Bronchial epithelial cell (primary cell): Measurements from ENCODE around the gene MAX. TPM values are rescaled to one million over a fixed set of nuclear protein-coding genes. Genes with fewer than 3 reads are reported as not detected.
A peak's percentile ranks its signal among the peaks of the same experiment; 100 is the strongest.

ENCODE experiments used
- DNase-seq: peaks from one replicate; pipeline ENCODE4 v3.0.0-alpha.2; 2010; ENCODE audit warnings: low read depth
- FAIRE-seq: peaks from 2 replicates; lab custom pipeline; 2011; peaks lifted over from hg19 to GRCh38; lab: Jason Lieb, UNC
- H3K27me3 ChIP-seq: 2 replicates; pipeline ENCODE4 v1.5.1; 2011; ENCODE audit warnings: low read length; ENCODE audit not compliant: control insufficient read depth, insufficient read depth
- H3K36me3 ChIP-seq: 2 replicates; pipeline ENCODE4 v1.5.1; 2011; ENCODE audit warnings: low read length; ENCODE audit not compliant: control insufficient read depth, insufficient read depth
- H3K4me3 ChIP-seq: 2 replicates; pipeline ENCODE4 v1.5.1; 2011; ENCODE audit warnings: mild to moderate bottlenecking, low read depth, low read length, control low read depth
- CTCF ChIP-seq: IDR thresholded peaks from 2 replicates; pipeline ENCODE4 v1.5.1; 2011; ENCODE audit warnings: mild to moderate bottlenecking, moderate library complexity, low read length, control low read depth, inconsistent platforms; ENCODE audit not compliant: insufficient read depth, severe bottlenecking
- total RNA-seq: library from RNA; depleted of rRNA; stranded (reverse); fragments of >200 nt; gene quantifications from 2 replicates; pipeline ENCODE4 v1.2.1, GENCODE V29; 2014

MAX gene
- total RNA-seq, 1 donor from 2014 or later, result 42.4 TPM

- no peak for DNase-seq
- no peak for TF ChIP-seq CTCF
- no peak for FAIRE-seq
- H3K36me3 ChIP-seq, result no peaks in the 10 kb centered on the region
- H3K4me3 ChIP-seq, result no peak overlapping the region
- no peaks in the 10 kb centered on the region for H3K27me3 ChIP-seq
Observed at GRCh38 chr14:65132855-65133254, 30.5 kb upstream of the MAX start.

DNA sequence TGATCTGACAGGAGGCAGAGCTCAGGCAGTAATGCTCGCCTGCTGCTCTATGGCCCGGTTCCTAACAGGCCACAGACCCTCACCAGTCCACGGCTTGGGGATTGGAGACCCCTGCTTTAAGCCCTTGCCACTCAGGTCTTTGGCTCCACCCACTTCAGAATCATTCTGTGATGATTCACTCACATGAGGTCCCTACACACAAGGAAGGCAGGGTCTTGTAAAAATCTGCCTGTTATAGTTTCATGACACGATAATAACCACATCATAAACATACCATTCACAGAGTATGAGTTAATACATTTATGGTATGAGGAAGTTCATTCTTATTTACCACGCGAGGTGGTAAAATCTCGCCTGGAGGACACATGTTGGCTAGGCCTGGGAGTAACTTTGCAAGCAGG, 29.0 kb upstream of the MAX start:
- no peak overlapping the region for H3K4me3 ChIP-seq
- H3K27me3 ChIP-seq, result no peaks in the 10 kb centered on the region
- no peaks in the 10 kb centered on the region for H3K36me3 ChIP-seq
- FAIRE-seq (no peak), DNase-seq (peak; percentile 90)
- no peak for TF ChIP-seq CTCF

DNA sequence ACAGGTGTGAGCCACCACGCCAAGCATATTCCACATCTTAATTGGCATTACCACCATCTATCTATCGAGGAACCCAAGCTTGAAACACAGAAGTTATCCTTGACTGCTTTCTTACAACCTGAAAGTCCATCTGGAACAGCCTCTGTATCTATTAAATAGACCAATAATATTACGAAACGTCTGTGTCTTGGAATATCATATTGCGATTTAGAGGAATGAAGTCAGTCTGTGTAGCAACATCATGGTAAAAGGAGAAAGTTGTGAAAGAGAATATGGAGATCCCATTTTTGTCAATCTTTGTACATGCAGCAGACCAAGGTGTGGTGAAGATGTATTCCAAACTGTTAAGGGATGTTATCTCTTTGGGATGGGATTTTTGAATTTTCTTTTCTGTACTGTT, 25.8 kb upstream of the MAX start:
- FAIRE-seq (no peak), DNase-seq (no peak)
- Histone ChIP-seq H3K36me3 (no peaks in the 10 kb centered on the region), H3K27me3 (no peaks in the 10 kb centered on the region), H3K4me3 (no peak overlapping the region)
- TF ChIP-seq CTCF, result no peak

DNA sequence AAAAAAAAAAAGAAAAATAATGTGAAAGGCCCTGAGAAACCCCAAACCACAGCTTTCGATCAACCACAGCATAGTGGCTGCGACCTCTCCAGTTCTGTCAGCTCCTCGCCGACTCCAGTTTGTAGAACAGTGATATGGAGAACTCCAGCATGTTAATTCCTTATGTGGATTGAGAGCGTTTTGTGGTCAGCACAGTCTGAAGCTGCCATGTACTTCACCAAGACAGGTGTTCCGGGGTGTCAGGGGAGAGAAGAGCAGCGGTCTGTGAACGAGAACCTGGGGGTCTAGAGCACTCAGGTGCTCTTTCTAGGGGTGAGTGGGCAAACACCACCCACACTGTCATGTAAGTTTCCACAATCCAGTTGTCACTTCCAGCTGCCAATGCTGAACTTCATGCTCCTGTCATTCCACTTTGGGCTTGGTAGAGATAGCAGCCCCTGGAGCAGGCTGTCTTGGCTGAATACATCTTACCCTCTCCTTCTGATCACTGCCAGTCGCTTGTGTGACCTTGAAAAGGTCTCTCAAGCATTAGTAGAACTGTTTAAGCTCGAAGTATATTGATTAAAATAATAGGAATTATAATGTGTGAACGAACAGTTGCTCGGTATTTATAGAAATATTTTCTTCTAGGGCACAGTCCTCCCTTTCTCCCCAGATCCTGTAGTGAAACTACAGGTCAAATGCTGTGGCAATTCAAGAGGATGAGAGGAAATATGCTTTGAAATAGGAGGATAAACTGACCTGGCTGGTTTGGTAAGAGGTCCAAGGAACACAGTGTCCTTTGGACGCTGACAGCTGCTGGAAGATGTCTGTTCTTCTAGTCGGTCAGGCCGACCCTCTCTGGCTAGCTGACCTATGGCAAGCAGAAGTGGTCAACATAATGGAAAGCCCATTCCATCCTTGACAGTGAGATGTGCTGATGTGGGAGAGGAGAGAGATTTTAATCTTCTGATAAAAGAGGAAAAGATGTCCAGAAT, 15.7 kb upstream of the MAX start:
- Histone ChIP-seq H3K27me3 (no peaks in the 10 kb centered on the region), H3K4me3 (no peak overlapping the region), H3K36me3 (no peaks in the 10 kb centered on the region)
- no peak for TF ChIP-seq CTCF
- DNase-seq (no peak), FAIRE-seq (no peak)

GRCh38 chr14:65115615-65116014, 13.3 kb upstream of the MAX start:
- no peak for FAIRE-seq
- Histone ChIP-seq H3K4me3 (no peak overlapping the region), H3K27me3 (no peaks in the 10 kb centered on the region), H3K36me3 (no peaks in the 10 kb centered on the region)
- DNase-seq, result no peak
- no peak for TF ChIP-seq CTCF
